Mammary epithelial cell (primary cell): ENCODE data around the gene CLASP1.

Experiments
- EZH2 ChIP-seq: IDR thresholded peaks from 2 replicates; pipeline ENCODE4 v1.6.1; 2012; ENCODE audit warnings: low read length, inconsistent platforms, borderline replicate concordance
- TF ChIP-seq, protein P1 (sequence below), 2 donors: IDR thresholded peaks in 1 of 2; conservative IDR thresholded peaks in 1 of 2; 2 replicates each; pipeline ENCODE4 v1.5.1; 2011 to 2012; ENCODE audit warnings: inconsistent platforms in 2 of 2, low read length in 2 of 2, mild to moderate bottlenecking in 2 of 2, control low read depth in 1 of 2, low read depth in 1 of 2; ENCODE audit not compliant: insufficient read depth in 1 of 2; ENCODE audit errors: extremely low read depth in 1 of 2

DNA sequence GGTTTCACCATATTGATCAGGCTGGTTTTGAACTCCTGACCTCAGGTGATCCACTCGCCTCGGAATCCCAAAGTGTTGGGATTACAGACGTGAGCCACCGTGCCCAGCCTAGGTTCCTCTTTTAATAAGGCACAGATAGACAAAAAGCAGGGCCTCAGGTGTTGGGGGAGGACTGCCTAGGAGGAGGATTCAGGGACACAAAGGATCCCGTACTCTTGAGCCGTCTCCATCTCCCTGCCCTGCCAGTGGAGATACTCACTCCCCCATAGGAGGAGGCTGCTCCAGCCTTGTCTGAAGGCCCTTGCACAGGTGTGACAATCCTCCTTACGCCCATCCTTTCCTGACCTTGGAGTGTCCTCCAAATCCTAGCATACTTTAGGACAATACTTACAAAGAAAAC, 332.3 kb downstream of the CLASP1 start:
- TF ChIP-seq, protein P1, sequence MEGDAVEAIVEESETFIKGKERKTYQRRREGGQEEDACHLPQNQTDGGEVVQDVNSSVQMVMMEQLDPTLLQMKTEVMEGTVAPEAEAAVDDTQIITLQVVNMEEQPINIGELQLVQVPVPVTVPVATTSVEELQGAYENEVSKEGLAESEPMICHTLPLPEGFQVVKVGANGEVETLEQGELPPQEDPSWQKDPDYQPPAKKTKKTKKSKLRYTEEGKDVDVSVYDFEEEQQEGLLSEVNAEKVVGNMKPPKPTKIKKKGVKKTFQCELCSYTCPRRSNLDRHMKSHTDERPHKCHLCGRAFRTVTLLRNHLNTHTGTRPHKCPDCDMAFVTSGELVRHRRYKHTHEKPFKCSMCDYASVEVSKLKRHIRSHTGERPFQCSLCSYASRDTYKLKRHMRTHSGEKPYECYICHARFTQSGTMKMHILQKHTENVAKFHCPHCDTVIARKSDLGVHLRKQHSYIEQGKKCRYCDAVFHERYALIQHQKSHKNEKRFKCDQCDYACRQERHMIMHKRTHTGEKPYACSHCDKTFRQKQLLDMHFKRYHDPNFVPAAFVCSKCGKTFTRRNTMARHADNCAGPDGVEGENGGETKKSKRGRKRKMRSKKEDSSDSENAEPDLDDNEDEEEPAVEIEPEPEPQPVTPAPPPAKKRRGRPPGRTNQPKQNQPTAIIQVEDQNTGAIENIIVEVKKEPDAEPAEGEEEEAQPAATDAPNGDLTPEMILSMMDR (conservative IDR thresholded peaks at IDR 0.05 in 1 of 2, IDR thresholded peaks at IDR 0.05 in 1 of 2; ENCODE audit: extremely low read depth in 1 of 2, insufficient read depth in 1 of 2, low read depth in 1 of 2, low read length in 2 of 2), result no peak
- TF ChIP-seq EZH2, result no peak
